ACC112 (cell line): ENCODE data around the gene CLDN5.

Source experiments
- H2AFZ ChIP-seq: fragments of 200-600 bp; sonication (generic); one replicate; pipeline ENCODE4 v1.6.0; 2017; ENCODE audit warnings: antibody characterized with exemption, low read length; ENCODE audit not compliant: unreplicated experiment
- H3K27ac ChIP-seq: fragments of 200-600 bp; sonication (generic); 2 replicates; pipeline ENCODE4 v1.5.1; 2014; ENCODE audit warnings: low read depth, mild to moderate bottlenecking, antibody characterized with exemption, low read length, moderate library complexity
- H3K27me3 ChIP-seq: fragments of 200-600 bp; sonication (generic); 2 replicates; pipeline ENCODE4 v1.6.1; 2014; ENCODE audit warnings: mild to moderate bottlenecking, antibody characterized with exemption, low read length, moderate library complexity, mixed read lengths; ENCODE audit not compliant: insufficient read depth
- H3K36me3 ChIP-seq: fragments of 200-600 bp; sonication (generic); 2 replicates; pipeline ENCODE4 v1.6.1; 2016; ENCODE audit warnings: mild to moderate bottlenecking, antibody characterized with exemption, low read length, moderate library complexity, mixed read lengths; ENCODE audit not compliant: insufficient read depth
- H3K4me1 ChIP-seq: fragments of 200-600 bp; sonication (generic); one replicate; pipeline ENCODE4 v1.6.1; 2016; ENCODE audit warnings: low read length, mixed read lengths; ENCODE audit not compliant: insufficient read depth, unreplicated experiment, control insufficient read depth
- H3K4me3 ChIP-seq: fragments of 200-600 bp; sonication (generic); 2 replicates; pipeline ENCODE4 v1.5.1; 2014; ENCODE audit warnings: mild to moderate bottlenecking, low read depth, low read length
- H3K79me2 ChIP-seq: fragments of 200-600 bp; sonication (generic); one replicate; pipeline ENCODE4 v1.6.0; 2016; ENCODE audit warnings: low read length; ENCODE audit not compliant: control insufficient read depth, unreplicated experiment, insufficient read depth

The CLDN5 gene

GRCh38 chr22:19565382-19566278 is 41.4 kb upstream of the CLDN5 start:
- Histone ChIP-seq H2AFZ (no peak overlapping the region), H3K79me2 (no peaks in the 10 kb centered on the region), H3K27ac (no peak overlapping the region), H3K36me3 (no peaks in the 10 kb centered on the region), H3K4me1 (peaks cover 14% of the 10 kb centered on the region), H3K4me3 (no peak overlapping the region), H3K27me3 (no peaks in the 10 kb centered on the region)

GRCh38 chr22:19559956-19560355 is 35.7 kb upstream of the CLDN5 start:
- H3K27ac ChIP-seq = no peak overlapping the region

GRCh38 chr22:19559324-19559811 is 35.2 kb upstream of the CLDN5 start:
- no peaks in the 10 kb centered on the region for H3K27me3 ChIP-seq
- H2AFZ ChIP-seq = no peak overlapping the region
- H3K36me3 ChIP-seq = no peaks in the 10 kb centered on the region
- no peaks in the 10 kb centered on the region for H3K4me1 ChIP-seq
- no peak overlapping the region for H3K4me3 ChIP-seq
- H3K27ac ChIP-seq = no peak overlapping the region
- no peaks in the 10 kb centered on the region for H3K79me2 ChIP-seq

More at GRCh38 chr22:19559956-19560355, 35.7 kb upstream of the CLDN5 start:
- no peaks in the 10 kb centered on the region for H3K4me1 ChIP-seq
- no peaks in the 10 kb centered on the region for H3K79me2 ChIP-seq
- H3K36me3 ChIP-seq = no peaks in the 10 kb centered on the region
- no peaks in the 10 kb centered on the region for H3K27me3 ChIP-seq
- H2AFZ ChIP-seq = no peak overlapping the region
- H3K4me3 ChIP-seq = no peak overlapping the region

DNA sequence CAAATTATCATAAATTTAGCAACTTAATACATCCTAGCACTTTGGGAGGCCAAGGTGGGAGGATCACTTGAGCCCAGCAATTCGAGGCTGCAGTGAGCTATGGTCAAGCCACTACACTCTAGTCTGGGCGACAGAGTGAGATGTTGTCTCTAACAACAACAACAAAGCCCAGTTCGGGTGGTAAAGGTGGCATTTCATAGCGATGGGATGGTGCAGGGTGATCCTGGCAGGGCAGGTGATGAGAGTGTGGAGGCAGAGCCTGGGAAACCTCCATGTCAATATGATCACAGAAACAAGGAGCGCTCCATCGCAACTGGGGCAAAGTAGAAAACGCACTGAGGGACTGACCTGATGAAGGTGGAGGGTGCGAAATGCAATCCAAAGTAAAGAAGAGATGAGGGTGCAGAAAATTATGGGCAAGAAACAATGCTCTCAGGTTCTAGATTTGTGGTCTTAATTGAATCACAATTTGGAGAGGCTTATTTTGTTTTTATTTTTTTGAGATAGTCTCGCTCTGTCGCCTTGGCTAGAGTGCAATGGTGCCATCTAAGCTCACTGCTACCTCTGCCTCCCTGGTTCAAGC is 32.8 kb upstream of the CLDN5 start:
- Histone ChIP-seq H3K27me3 (no peaks in the 10 kb centered on the region), H3K79me2 (no peaks in the 10 kb centered on the region)

GRCh38 chr22:19555651-19556050 is 31.4 kb upstream of the CLDN5 start:
- H3K79me2 ChIP-seq = no peaks in the 10 kb centered on the region
- H3K27me3 ChIP-seq = no peaks in the 10 kb centered on the region
- no peak overlapping the region for H3K4me3 ChIP-seq
- H3K4me1 ChIP-seq = no peaks in the 10 kb centered on the region
- no peak overlapping the region for H3K27ac ChIP-seq
- H2AFZ ChIP-seq = no peak overlapping the region
- no peaks in the 10 kb centered on the region for H3K36me3 ChIP-seq

More for the DNA sequence above, 32.8 kb upstream of the CLDN5 start:
- Histone ChIP-seq H2AFZ (no peak overlapping the region), H3K27ac (no peak overlapping the region), H3K4me3 (no peak overlapping the region), H3K36me3 (no peaks in the 10 kb centered on the region), H3K4me1 (no peaks in the 10 kb centered on the region)

DNA sequence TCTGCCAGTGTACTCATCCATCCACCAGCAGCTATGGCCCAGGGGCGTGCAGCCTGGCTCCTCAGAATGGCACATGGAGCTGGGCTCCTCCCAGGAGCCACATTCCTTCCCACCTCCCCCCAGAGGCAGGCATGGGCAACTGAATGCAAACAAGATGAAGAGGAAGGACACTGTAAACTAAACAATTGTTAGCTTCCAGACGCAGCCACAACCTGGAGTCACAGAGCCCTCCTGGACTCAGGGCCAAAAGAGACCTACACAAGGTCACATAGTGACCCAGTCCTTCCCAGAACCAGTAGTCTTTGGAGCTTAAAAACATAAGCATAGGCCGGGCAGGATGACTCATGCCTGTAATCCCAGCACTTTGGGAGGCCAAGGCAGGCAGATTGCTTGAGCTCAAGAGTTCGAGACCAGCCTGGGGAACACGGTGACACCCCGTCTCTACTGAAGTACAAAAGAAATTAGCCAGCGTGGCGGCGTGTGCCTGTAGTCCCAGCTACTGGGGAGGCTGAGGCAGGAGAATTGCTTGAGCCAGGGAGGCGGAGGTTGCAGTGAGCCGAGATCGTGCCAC is 30.7 kb upstream of the CLDN5 start:
- Histone ChIP-seq H3K27ac (no peak overlapping the region), H3K79me2 (no peaks in the 10 kb centered on the region), H3K4me1 (no peaks in the 10 kb centered on the region), H3K36me3 (no peaks in the 10 kb centered on the region), H3K27me3 (no peaks in the 10 kb centered on the region), H2AFZ (no peak overlapping the region), H3K4me3 (no peak overlapping the region)

GRCh38 chr22:19553201-19553600 is 29.0 kb upstream of the CLDN5 start:
- no peak overlapping the region for H3K27ac ChIP-seq
- H3K4me3 ChIP-seq = no peak overlapping the region
- H3K79me2 ChIP-seq = no peaks in the 10 kb centered on the region
- no peaks in the 10 kb centered on the region for H3K27me3 ChIP-seq
- H3K4me1 ChIP-seq = no peaks in the 10 kb centered on the region
- H3K36me3 ChIP-seq = no peaks in the 10 kb centered on the region
- H2AFZ ChIP-seq = no peak overlapping the region

GRCh38 chr22:19550382-19550781 is 26.2 kb upstream of the CLDN5 start:
- no peaks in the 10 kb centered on the region for H3K79me2 ChIP-seq

GRCh38 chr22:19549428-19549827 is 25.2 kb upstream of the CLDN5 start:
- no peak overlapping the region for H2AFZ ChIP-seq
- H3K4me3 ChIP-seq = no peak overlapping the region
- no peaks in the 10 kb centered on the region for H3K4me1 ChIP-seq
- no peaks in the 10 kb centered on the region for H3K36me3 ChIP-seq
- no peaks in the 10 kb centered on the region for H3K27me3 ChIP-seq
- no peaks in the 10 kb centered on the region for H3K79me2 ChIP-seq
- no peak overlapping the region for H3K27ac ChIP-seq

More at GRCh38 chr22:19550382-19550781, 26.2 kb upstream of the CLDN5 start:
- Histone ChIP-seq H3K4me3 (no peak overlapping the region), H3K36me3 (no peaks in the 10 kb centered on the region), H2AFZ (no peak overlapping the region), H3K4me1 (no peaks in the 10 kb centered on the region), H3K27ac (no peak overlapping the region), H3K27me3 (no peaks in the 10 kb centered on the region)

DNA sequence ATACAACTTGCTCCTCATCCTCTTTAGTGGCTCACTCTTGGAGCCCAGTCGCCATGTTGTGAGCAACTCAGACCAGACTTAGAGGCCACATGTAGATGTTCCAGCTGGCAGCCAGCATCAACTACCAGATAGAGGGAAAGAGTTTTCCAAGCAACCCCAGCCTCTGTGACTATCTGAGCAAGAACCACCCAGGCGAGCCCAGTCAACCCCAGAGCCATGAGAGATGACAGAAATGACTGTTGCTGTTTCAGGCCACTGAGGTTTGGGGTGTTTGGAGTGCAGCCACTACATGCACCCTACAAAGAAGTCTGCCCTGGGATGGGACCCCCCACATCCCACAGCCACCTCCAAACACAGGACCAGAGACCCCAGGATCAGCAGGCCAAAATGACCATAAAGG is 24.8 kb upstream of the CLDN5 start:
- Histone ChIP-seq H3K79me2 (no peaks in the 10 kb centered on the region), H3K27me3 (no peaks in the 10 kb centered on the region), H2AFZ (no peak overlapping the region), H3K4me1 (no peaks in the 10 kb centered on the region), H3K4me3 (no peak overlapping the region), H3K36me3 (no peaks in the 10 kb centered on the region), H3K27ac (no peak overlapping the region)
